ENCODE data around the gene OCA2. TPM values are rescaled to one million over a fixed set of nuclear protein-coding genes. Genes with fewer than 3 reads are reported as not detected.

Gene OCA2
- total RNA-seq, 1 experiment from 2014 or later: 0.31 TPM

DNA sequence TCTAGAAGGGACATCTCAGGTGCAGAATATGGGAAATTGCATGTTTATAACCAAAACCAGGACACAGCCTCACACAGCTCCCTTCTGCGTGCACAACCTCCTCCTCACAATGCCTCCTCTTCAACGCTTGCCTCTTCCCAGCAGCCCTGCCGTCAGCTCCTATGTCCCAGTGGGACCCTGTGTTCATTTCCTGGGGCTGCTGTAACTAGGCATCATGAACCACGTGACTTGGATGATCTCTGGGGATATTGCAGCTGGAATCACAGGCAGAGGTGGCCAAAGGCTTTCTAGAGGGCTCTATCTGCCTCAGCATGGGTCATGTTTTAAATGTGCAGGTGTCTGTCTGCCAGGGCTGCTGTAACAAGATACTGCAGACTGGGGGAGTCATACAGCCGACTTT, 375.3 kb downstream of the OCA2 start:
- no peak overlapping the region for H2AFZ ChIP-seq (ENCODE audit: low read length)
- H3K4ac ChIP-seq (ENCODE audit: low read depth, low read length): no peak overlapping the region
- no peak overlapping the region for H3K56ac ChIP-seq (ENCODE audit: insufficient read length, low read depth, low read length)
- H2BK5ac ChIP-seq (ENCODE audit: insufficient read length, low read length): no peak overlapping the region
- no peak overlapping the region for H3K14ac ChIP-seq (ENCODE audit: insufficient read depth, low read length)
- H4K5ac ChIP-seq (ENCODE audit: insufficient read length, low read depth, low read length): no peak overlapping the region
- H3T11ph ChIP-seq (ENCODE audit: low read length): no peak overlapping the region
- H2BK12ac ChIP-seq (ENCODE audit: insufficient read length, low read depth, low read length): no peak overlapping the region
- no CpG with 5 or more reads among the region's 5 CpGs for WGBS (ENCODE audit: extremely low coverage, insufficient read length, low lambda C conversion rate)
- H3K4me1 Mint-ChIP-seq: peaks cover 9 to 13% of the 10 kb centered on the region in 2 experiments
- TF ChIP-seq, protein P1, sequence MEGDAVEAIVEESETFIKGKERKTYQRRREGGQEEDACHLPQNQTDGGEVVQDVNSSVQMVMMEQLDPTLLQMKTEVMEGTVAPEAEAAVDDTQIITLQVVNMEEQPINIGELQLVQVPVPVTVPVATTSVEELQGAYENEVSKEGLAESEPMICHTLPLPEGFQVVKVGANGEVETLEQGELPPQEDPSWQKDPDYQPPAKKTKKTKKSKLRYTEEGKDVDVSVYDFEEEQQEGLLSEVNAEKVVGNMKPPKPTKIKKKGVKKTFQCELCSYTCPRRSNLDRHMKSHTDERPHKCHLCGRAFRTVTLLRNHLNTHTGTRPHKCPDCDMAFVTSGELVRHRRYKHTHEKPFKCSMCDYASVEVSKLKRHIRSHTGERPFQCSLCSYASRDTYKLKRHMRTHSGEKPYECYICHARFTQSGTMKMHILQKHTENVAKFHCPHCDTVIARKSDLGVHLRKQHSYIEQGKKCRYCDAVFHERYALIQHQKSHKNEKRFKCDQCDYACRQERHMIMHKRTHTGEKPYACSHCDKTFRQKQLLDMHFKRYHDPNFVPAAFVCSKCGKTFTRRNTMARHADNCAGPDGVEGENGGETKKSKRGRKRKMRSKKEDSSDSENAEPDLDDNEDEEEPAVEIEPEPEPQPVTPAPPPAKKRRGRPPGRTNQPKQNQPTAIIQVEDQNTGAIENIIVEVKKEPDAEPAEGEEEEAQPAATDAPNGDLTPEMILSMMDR (conservative IDR thresholded peaks at IDR 0.05): no peak
- H3K9me3 ChIP-seq (ENCODE audit: control insufficient read depth, low read depth, low read length): no peaks in the 10 kb centered on the region
- peaks cover 2% of the 10 kb centered on the region for H3K27me3 Mint-ChIP-seq (ENCODE audit: low read depth)
- no peaks in the 10 kb centered on the region for H3K27me3 ChIP-seq (ENCODE audit: insufficient read depth, low read length)
- H3K4me2 ChIP-seq (ENCODE audit: insufficient read depth, insufficient read length, low read length): no peak overlapping the region
- no peak overlapping the region for H2AK5ac ChIP-seq (ENCODE audit: insufficient read length, low read length)
- no peak overlapping the region for H3K18ac ChIP-seq (ENCODE audit: insufficient read length, low read depth, low read length)
- no peak overlapping the region for H3K4me3 Mint-ChIP-seq
- no peak overlapping the region for H3K23ac ChIP-seq (ENCODE audit: insufficient read length, low read depth, low read length)
- no peak overlapping the region for H3K27ac ChIP-seq (ENCODE audit: insufficient read length, low read depth, low read length)
- no peak overlapping the region for H2BK120ac ChIP-seq (ENCODE audit: low read depth, low read length, poor library complexity, severe bottlenecking)
- no peak overlapping the region for H2BK15ac ChIP-seq (ENCODE audit: low read depth, low read length)
- DNase-seq: no peak
- no peaks in the 10 kb centered on the region for H3K79me2 ChIP-seq (ENCODE audit: insufficient read depth, low read length)
- no peak overlapping the region for H2BK20ac ChIP-seq (ENCODE audit: low read depth, low read length, poor library complexity, severe bottlenecking)
- no peaks in the 10 kb centered on the region; a peak in 1 of 5 replicates for H3K9me3 Mint-ChIP-seq
- H4K20me1 ChIP-seq (ENCODE audit: control insufficient read depth, insufficient read depth, insufficient read length): no peaks in the 10 kb centered on the region
- H3K4me1 ChIP-seq (ENCODE audit: insufficient read depth, low read length): no peaks in the 10 kb centered on the region
- H3K79me1 ChIP-seq (ENCODE audit: insufficient read depth, low read depth, low read length, poor library complexity, severe bottlenecking): no peaks in the 10 kb centered on the region
- no peak overlapping the region for H4K8ac ChIP-seq (replicated peaks; ENCODE audit: insufficient read length, low read depth, low read length)
- H3K23me2 ChIP-seq (ENCODE audit: insufficient read length, low read depth, low read length, poor library complexity, severe bottlenecking): no peaks in the 10 kb centered on the region
- H3K9ac ChIP-seq (ENCODE audit: extremely low read depth, insufficient read length, low read length): no peak overlapping the region
- no peaks in the 10 kb centered on the region; a peak in 1 of 7 replicates for H3K36me3 Mint-ChIP-seq (ENCODE audit: insufficient read depth in 1 of 3, low read depth in 3 of 3)
- H4K91ac ChIP-seq (ENCODE audit: insufficient read length, low read depth, low read length): no peak overlapping the region
- H3K27ac Mint-ChIP-seq: no peak overlapping the region

Measured in H9 (cell line).